ENCODE measurements around the gene RALB.

DNA sequence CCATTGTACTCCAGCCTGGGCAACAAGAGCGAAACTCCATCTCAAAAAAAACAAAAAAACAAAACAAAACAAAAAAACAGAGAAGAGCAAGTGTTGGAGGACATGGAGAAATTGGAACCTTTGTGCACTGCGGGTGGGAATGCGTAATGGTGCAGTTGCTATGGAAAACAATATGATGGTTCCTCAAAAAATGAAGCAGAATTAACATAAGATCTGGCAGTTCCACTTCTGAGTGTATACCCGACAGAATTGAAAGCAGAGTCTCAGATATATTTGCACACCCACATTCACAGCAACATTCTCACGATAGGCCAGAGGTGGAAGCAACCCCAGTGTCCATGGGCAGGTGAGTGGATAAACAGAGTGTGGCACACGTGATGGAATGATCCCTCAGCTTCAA is 11.0 kb upstream of the RALB start:
- no peak for TF ChIP-seq CTCF (IDR thresholded peaks at IDR 0.05; ENCODE audit: low read depth, low read length, poor library complexity, severe bottlenecking)
- TF ChIP-seq EZH2phosphoT487 (IDR thresholded peaks at IDR 0.05; ENCODE audit: borderline replicate concordance, low read length), result no peak
